Coronary artery (tissue), 2 donors: ENCODE measurements around the gene PTPRB.

ENCODE experiments used
- DNase-seq: peaks from one replicate; pipeline ENCODE4 v3.0.0-alpha.2; 2017; ENCODE audit warnings: low spot score
- H3K27ac ChIP-seq, 2 donors: fragments of 200-600 bp; sonication (generic); one replicate each; pipeline ENCODE4 v1.5.1; 2016 to 2019
- H3K4me3 ChIP-seq: fragments of 200-600 bp; sonication (generic); 2 replicates; pipeline ENCODE4 v1.5.1; 2016; ENCODE audit warnings: mild to moderate bottlenecking, moderate library complexity
- CTCF ChIP-seq: fragments of 200-600 bp; sonication (generic); IDR thresholded peaks from one replicate; pipeline ENCODE4 v1.5.1; 2019; ENCODE audit warnings: antibody characterized with exemption

The PTPRB gene

GRCh38 chr12:70467918-70468733 lies 169.1 kb downstream of the PTPRB start:
- H3K4me3 ChIP-seq, result no peak overlapping the region
- no peak for TF ChIP-seq CTCF
- no peak overlapping the region for H3K27ac ChIP-seq
- DNase-seq, result no peak

GRCh38 chr12:70467476-70467875 lies 169.8 kb downstream of the PTPRB start:
- Histone ChIP-seq H3K27ac (no peak overlapping the region), H3K4me3 (no peak overlapping the region)
- no peak for DNase-seq
- no peak for TF ChIP-seq CTCF

GRCh38 chr12:70466753-70467152 lies 170.5 kb downstream of the PTPRB start:
- TF ChIP-seq CTCF, result no peak
- no peak for DNase-seq
- H3K27ac ChIP-seq, result no peak overlapping the region
- H3K4me3 ChIP-seq, result no peak overlapping the region
